WTC11 (cell line): ENCODE results near the gene MTA1. TPM values are rescaled to one million over a fixed set of nuclear protein-coding genes. Genes with fewer than 3 reads are reported as not detected.

ENCODE experiments used
- ATAC-seq: fragments of 200-7000 bp; cut with Tn5 transposase; 2 replicates; pipeline ENCODE4 v1.10.0; 2021; ENCODE audit warnings: mild to moderate bottlenecking, moderate library complexity
- CTCF ChIA-PET: fragments of 300-600 bp; sonication (Branson Sonifier 250); formaldehyde crosslinking; loops from one replicate; lab custom pipeline; 2021; ENCODE audit warnings: antibody characterized with exemption; lab: Charles Lee
- POLR2A ChIA-PET: fragments of 350-600 bp; sonication (Branson Sonifier 250); formaldehyde crosslinking; loops from one replicate; lab custom pipeline; 2021; ENCODE audit warnings: antibody characterized with exemption; lab: Charles Lee
- DNase-seq: peaks from one replicate; pipeline ENCODE4 v3.0.0; 2021; ENCODE audit warnings: low spot score
- H3K27ac Mint-ChIP-seq: 2 replicates; pipeline ENCODE4 v1.8.0; 2021; ENCODE audit warnings: mixed read lengths
- H3K27me3 Mint-ChIP-seq: 2 replicates; pipeline ENCODE4 v1.8.0; 2021; ENCODE audit warnings: low read depth, mild to moderate bottlenecking, moderate library complexity, mixed read lengths
- H3K36me3 Mint-ChIP-seq: 2 replicates; pipeline ENCODE4 v1.8.0; 2021; ENCODE audit warnings: mixed read lengths
- H3K4me1 Mint-ChIP-seq: 2 replicates; pipeline ENCODE4 v1.8.0; 2022; ENCODE audit warnings: mixed read lengths
- H3K4me3 Mint-ChIP-seq: 2 replicates; pipeline ENCODE4 v1.8.0; 2021; ENCODE audit warnings: mild to moderate bottlenecking, moderate library complexity, mixed read lengths
- H3K9me3 Mint-ChIP-seq: 2 replicates; pipeline ENCODE4 v1.8.0; 2021; ENCODE audit warnings: mixed read lengths
- AFF4 ChIP-seq: sonication (generic); formaldehyde crosslinking; IDR thresholded peaks from 2 replicates; pipeline ENCODE4 v1.8.1; 2023; ENCODE audit warnings: mild to moderate bottlenecking, missing genetic modification reagents, borderline replicate concordance
- ARID4B ChIP-seq: sonication (generic); formaldehyde crosslinking; IDR thresholded peaks from 2 replicates; pipeline ENCODE4 v1.8.0; 2023; ENCODE audit warnings: missing genetic modification reagents, mild to moderate bottlenecking, borderline replicate concordance
- ATF1 ChIP-seq: sonication (generic); formaldehyde crosslinking; IDR thresholded peaks from 2 replicates; pipeline ENCODE4 v1.8.1; 2023; ENCODE audit warnings: mild to moderate bottlenecking, moderate library complexity, missing genetic modification reagents
- E2F5 ChIP-seq: sonication (generic); formaldehyde crosslinking; IDR thresholded peaks from 2 replicates; pipeline ENCODE4 v1.8.1; 2022; ENCODE audit warnings: mild to moderate bottlenecking, moderate library complexity, missing genetic modification reagents
- ETV6 ChIP-seq: sonication (generic); formaldehyde crosslinking; IDR thresholded peaks from 2 replicates; pipeline ENCODE4 v1.8.1; 2022; ENCODE audit warnings: mild to moderate bottlenecking, missing genetic modification reagents
- NR1H2 ChIP-seq: sonication (generic); formaldehyde crosslinking; IDR thresholded peaks from 2 replicates; pipeline ENCODE4 v1.9.0; 2021; ENCODE audit warnings: mild to moderate bottlenecking, moderate library complexity, missing genetic modification reagents
- OVOL2 ChIP-seq: fragments of 250-450 bp; sonication (Bioruptor Pico); IDR thresholded peaks from 2 replicates; pipeline ENCODE4 v1.9.0; 2021; ENCODE audit warnings: mild to moderate bottlenecking, borderline replicate concordance
- TEAD1 ChIP-seq: sonication (generic); formaldehyde crosslinking; IDR thresholded peaks from 2 replicates; pipeline ENCODE4 v1.8.0; 2022; ENCODE audit warnings: mild to moderate bottlenecking, missing genetic modification reagents
- USF2 ChIP-seq: sonication (generic); formaldehyde crosslinking; IDR thresholded peaks from 2 replicates; pipeline ENCODE4 v1.8.1; 2023; ENCODE audit warnings: mild to moderate bottlenecking, missing genetic modification reagents, moderate library complexity
- ZSCAN18 ChIP-seq: fragments of 250-450 bp; sonication (Bioruptor Pico); IDR thresholded peaks from 2 replicates; pipeline ENCODE4 v2.1.2; 2022; ENCODE audit warnings: mild to moderate bottlenecking, moderate library complexity
- total RNA-seq: library from RNA; stranded (reverse); gene quantifications from 3 replicates; pipeline ENCODE4 v1.2.3, GENCODE V29; 2021

MTA1 gene
- total RNA-seq, 1 experiment from 2014 or later: 279 TPM

GRCh38 chr14:105374389-105374788, 45.2 kb upstream of the MTA1 start:
- CTCF ChIA-PET: interaction anchor here (0.5 to 1.3 kb wide), 3 partner anchors 106 to 289 kb away, joined by 3 to 5 read pairs (median 3); no protein-coding TSS in a partner anchor
- Mint-ChIP-seq H3K36me3 (peaks cover 30% of the 10 kb centered on the region), H3K9me3 (peaks cover 11% of the 10 kb centered on the region), H3K27me3 (peaks cover 15% of the 10 kb centered on the region), H3K4me3 (no peak overlapping the region)
- ATAC-seq: no peak
- TF ChIP-seq E2F5 (CRISPR knock-in tag): no peak
- TF ChIP-seq ARID4B (CRISPR knock-in tag): no peak
- TF ChIP-seq ATF1: no peak
- TF ChIP-seq NR1H2 (CRISPR knock-in tag): no peak
- no peak for TF ChIP-seq USF2 (CRISPR knock-in tag)
- TF ChIP-seq TEAD1 (CRISPR knock-in tag): no peak
- no peak for TF ChIP-seq OVOL2 (CRISPR knock-in tag)
- TF ChIP-seq ETV6: no peak
- no peak for TF ChIP-seq AFF4 (CRISPR knock-in tag)
- TF ChIP-seq, all 79 proteins: peak for 0
- DNase-seq: no peak
- Mint-ChIP-seq H3K4me1 (peaks cover 11% of the 10 kb centered on the region), H3K27ac (no peak overlapping the region)
- POLR2A ChIA-PET: no interaction called here

GRCh38 chr14:105375635-105376057, 44.0 kb upstream of the MTA1 start:
- POLR2A ChIA-PET: no interaction called here
- DNase-seq (no peak), ATAC-seq (no peak)
- Mint-ChIP-seq H3K4me1 (peaks cover 11% of the 10 kb centered on the region), H3K36me3 (peaks cover 28% of the 10 kb centered on the region), H3K4me3 (no peak overlapping the region), H3K27me3 (peaks cover 15% of the 10 kb centered on the region), H3K27ac (no peak overlapping the region), H3K9me3 (peaks cover 11% of the 10 kb centered on the region)
- no peak for TF ChIP-seq ZSCAN18 (CRISPR knock-in tag)
- CTCF ChIA-PET: interaction anchor here (0.7 to 2.5 kb wide), 5 partner anchors 11 to 180 kb away, joined by 4 to 11 read pairs (median 5); partner anchors contain the start of gene CRIP1
